Karpas-422 (cell line): ENCODE measurements around the gene SANBR. TPM values are rescaled to one million over a fixed set of nuclear protein-coding genes. Genes with fewer than 3 reads are reported as not detected.

ENCODE experiments used
- DNase-seq: peaks from one replicate; pipeline ENCODE4 v3.0.0-alpha.2; 2015
- H2AFZ ChIP-seq: fragments of 200-600 bp; sonication (generic); 2 replicates; pipeline ENCODE4 v1.6.1; 2014; ENCODE audit warnings: antibody characterized with exemption, low read length, mixed read lengths
- H3K27ac ChIP-seq: fragments of 200-600 bp; sonication (generic); 2 replicates; pipeline ENCODE4 v1.5.1; 2014; ENCODE audit warnings: mild to moderate bottlenecking, low read length, moderate library complexity
- H3K27me3 ChIP-seq: fragments of 200-600 bp; sonication (generic); 2 replicates; pipeline ENCODE4 v1.6.1; 2014; ENCODE audit warnings: low read length, mixed read lengths
- H3K36me3 ChIP-seq: fragments of 200-600 bp; sonication (generic); 2 replicates; pipeline ENCODE4 v1.6.1; 2014; ENCODE audit warnings: low read length, mixed read lengths; ENCODE audit not compliant: insufficient read depth
- H3K4me1 ChIP-seq: fragments of 200-600 bp; sonication (generic); 2 replicates; pipeline ENCODE4 v1.6.1; 2014; ENCODE audit warnings: mild to moderate bottlenecking, low read length, mixed read lengths
- H3K4me2 ChIP-seq: fragments of 200-600 bp; sonication (generic); 2 replicates; pipeline ENCODE4 v1.6.1; 2014; ENCODE audit warnings: low read length, low read depth, mild to moderate bottlenecking; ENCODE audit not compliant: poor library complexity, severe bottlenecking
- H3K4me3 ChIP-seq: fragments of 200-600 bp; sonication (generic); 2 replicates; pipeline ENCODE4 v1.5.1; 2014; ENCODE audit warnings: mild to moderate bottlenecking, antibody characterized with exemption, low read length, mixed read lengths
- H3K79me2 ChIP-seq: fragments of 200-600 bp; sonication (generic); 2 replicates; pipeline ENCODE4 v1.6.1; 2014; ENCODE audit warnings: mild to moderate bottlenecking, low read length, mixed read lengths
- H3K9ac ChIP-seq: fragments of 200-600 bp; sonication (generic); 2 replicates; pipeline ENCODE4 v1.6.0; 2014; ENCODE audit warnings: low read length
- H3K9me2 ChIP-seq: fragments of 200-600 bp; sonication (generic), shearing (Covaris generic); replicated peaks from 2 replicates; pipeline ENCODE4 v1.6.0; 2014; ENCODE audit warnings: mild to moderate bottlenecking, low read length, moderate library complexity; ENCODE audit not compliant: insufficient read depth
- H3K9me3 ChIP-seq: fragments of 300-700, 200-600 bp; sonication (generic); 2 replicates; pipeline ENCODE4 v1.6.1; 2014; ENCODE audit warnings: low read length, mixed read lengths
- H4K20me1 ChIP-seq: fragments of 200-600 bp; sonication (generic); 2 replicates; pipeline ENCODE4 v1.6.1; 2014; ENCODE audit warnings: mild to moderate bottlenecking, antibody characterized with exemption, low read length, low read depth; ENCODE audit not compliant: insufficient read depth
- total RNA-seq: library from RNA; depleted of rRNA; stranded (reverse); fragments of >200 nt; shearing (Covaris generic); gene quantifications from 2 replicates; pipeline ENCODE4 v1.2.3, GENCODE V29; 2014; ENCODE audit warnings: low replicate concordance; rRNA removed

Gene SANBR
- total RNA-seq, result 11.2 and 13.3 TPM in 2 replicates

- peaks cover 36% of the 10 kb centered on the region for H3K79me2 ChIP-seq
- H3K9ac ChIP-seq, result peak within 1 kb of the TSS; percentile 85
- H4K20me1 ChIP-seq, result no peaks in the 10 kb centered on the region
- H3K4me2 ChIP-seq, result peak within 1 kb of the TSS; percentile 89
- peak within 1 kb of the TSS; percentile 93 for H2AFZ ChIP-seq
- no peaks in the 10 kb centered on the region for H3K9me2 ChIP-seq
- peak within 1 kb of the TSS; percentile 19; the same call in 1 of the 2 replicates for H3K27ac ChIP-seq
- H3K27me3 ChIP-seq, result no peaks in the 10 kb centered on the region
- H3K4me1 ChIP-seq, result peaks cover 18% of the 10 kb centered on the region
- peak; percentile 97 for DNase-seq
- H3K4me3 ChIP-seq, result peak within 1 kb of the TSS; percentile 88
- H3K9me3 ChIP-seq, result no peaks in the 10 kb centered on the region
- H3K36me3 ChIP-seq, result peaks cover 8% of the 10 kb centered on the region
Measured at GRCh38 chr2:61065714-61066709, at the start of gene SANBR. Gene SANBR (plus strand): TSS chr2:61065871. CDS start chr2:61070351, 4,480 bp downstream.

- DNase-seq, result no peak
- Histone ChIP-seq H3K9me3 (peaks cover 3% of the 10 kb centered on the region; the same call in 1 of the 2 replicates), H4K20me1 (no peaks in the 10 kb centered on the region), H2AFZ (peak overlapping the region; percentile 96), H3K9me2 (no peaks in the 10 kb centered on the region), H3K27ac (peak overlapping the region; percentile 78), H3K4me3 (peak overlapping the region; percentile 87), H3K4me1 (peaks cover 33% of the 10 kb centered on the region), H3K27me3 (no peaks in the 10 kb centered on the region), H3K36me3 (peaks cover 11% of the 10 kb centered on the region), H3K9ac (peak overlapping the region; percentile 85), H3K79me2 (peaks cover 74% of the 10 kb centered on the region), H3K4me2 (peak overlapping the region; percentile 95)
Measured at GRCh38 chr2:61015976-61016375, 49.7 kb upstream of the SANBR start.

DNA sequence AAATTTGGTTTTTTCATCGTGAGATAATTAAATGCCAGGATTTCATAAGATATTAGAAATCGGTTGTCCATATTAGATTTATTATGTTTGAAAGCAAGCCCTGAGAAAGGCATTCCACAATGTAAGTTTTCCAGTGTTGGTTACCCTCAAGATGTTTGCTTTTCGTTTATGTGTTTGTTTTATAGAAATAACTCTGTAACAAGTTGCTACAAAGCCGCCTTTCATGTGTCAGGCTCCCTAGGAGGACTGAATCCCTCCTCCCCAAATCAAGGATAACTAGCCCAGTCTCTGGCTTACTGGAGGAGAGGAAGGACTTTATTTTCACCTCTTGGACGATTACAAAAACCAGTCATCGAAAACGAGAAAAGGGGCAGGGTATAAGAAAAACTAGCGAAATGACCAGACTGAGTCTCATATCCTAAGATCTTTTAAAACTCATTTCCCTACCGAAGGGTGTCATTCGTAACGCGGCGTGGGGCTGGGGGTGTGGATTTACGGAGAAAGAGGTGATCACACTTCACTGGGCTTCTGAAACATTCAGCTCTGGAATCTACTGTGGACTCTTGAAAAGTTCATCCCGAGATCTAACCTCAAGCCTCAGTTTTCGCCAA, 49.2 kb upstream of the SANBR start:
- peak overlapping the region; percentile 85 for H3K9ac ChIP-seq
- no peaks in the 10 kb centered on the region for H3K27me3 ChIP-seq
- DNase-seq, result peak; percentile 69
- peaks cover 17% of the 10 kb centered on the region for H3K36me3 ChIP-seq
- peaks cover 33% of the 10 kb centered on the region for H3K4me1 ChIP-seq
- peak overlapping the region; percentile 95 for H3K4me2 ChIP-seq
- peaks cover 76% of the 10 kb centered on the region for H3K79me2 ChIP-seq
- no peaks in the 10 kb centered on the region for H3K9me2 ChIP-seq
- peak overlapping the region; percentile 87 for H3K4me3 ChIP-seq
- H2AFZ ChIP-seq, result peak overlapping the region; percentile 96
- peaks cover 6% of the 10 kb centered on the region; the same call in 1 of the 2 replicates for H3K9me3 ChIP-seq
- peak overlapping the region; percentile 78 for H3K27ac ChIP-seq
- H4K20me1 ChIP-seq, result no peaks in the 10 kb centered on the region

DNA sequence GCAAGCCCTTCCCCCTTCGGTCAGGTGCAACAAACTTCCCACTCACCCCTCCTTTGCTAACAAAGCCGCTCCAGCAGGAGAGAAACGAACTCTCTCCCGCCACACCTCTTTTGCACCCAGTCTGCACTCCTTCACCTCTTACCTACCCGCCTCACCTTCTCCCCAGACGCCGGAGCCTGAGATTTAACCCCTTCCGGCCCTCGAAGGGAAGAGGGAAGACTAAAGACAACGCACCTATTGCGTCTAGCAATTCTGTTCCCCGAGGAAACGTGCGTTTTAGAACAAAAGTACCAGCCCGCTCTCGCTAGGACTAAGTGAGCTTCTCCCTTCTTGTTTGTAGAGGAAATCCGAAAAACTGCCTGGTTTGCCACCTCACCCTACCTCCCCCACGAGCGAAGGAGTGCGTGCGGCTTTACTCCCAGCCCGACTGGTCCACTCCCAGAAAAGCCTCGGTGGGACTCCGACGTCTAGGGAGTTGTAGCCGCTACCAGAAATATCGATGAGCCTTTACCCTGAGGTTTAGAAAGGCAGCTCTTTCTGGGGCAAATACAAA, 48.6 kb upstream of the SANBR start:
- H3K36me3 ChIP-seq, result peaks cover 18% of the 10 kb centered on the region
- H3K27ac ChIP-seq, result peak overlapping the region; percentile 78
- H3K27me3 ChIP-seq, result no peaks in the 10 kb centered on the region
- peaks cover 6% of the 10 kb centered on the region; the same call in 1 of the 2 replicates for H3K9me3 ChIP-seq
- DNase-seq, result peak; percentile 95
- H3K9me2 ChIP-seq, result no peaks in the 10 kb centered on the region
- peak overlapping the region; percentile 95 for H3K4me2 ChIP-seq
- H3K79me2 ChIP-seq, result peaks cover 82% of the 10 kb centered on the region
- no peaks in the 10 kb centered on the region for H4K20me1 ChIP-seq
- H2AFZ ChIP-seq, result peak overlapping the region; percentile 96
- peak overlapping the region; percentile 87 for H3K4me3 ChIP-seq
- peak overlapping the region; percentile 85 for H3K9ac ChIP-seq
- H3K4me1 ChIP-seq, result peaks cover 33% of the 10 kb centered on the region

- Histone ChIP-seq H3K4me1 (peaks cover 30% of the 10 kb centered on the region), H3K9ac (peak within 1 kb of the TSS; percentile 85), H3K4me3 (peak within 1 kb of the TSS; percentile 87), H3K9me2 (no peaks in the 10 kb centered on the region), H4K20me1 (no peaks in the 10 kb centered on the region), H3K27ac (peak within 1 kb of the TSS; percentile 78), H3K27me3 (no peaks in the 10 kb centered on the region), H3K9me3 (peaks cover 11% of the 10 kb centered on the region; the same call in 1 of the 2 replicates), H2AFZ (peak within 1 kb of the TSS; percentile 96), H3K36me3 (peaks cover 24% of the 10 kb centered on the region), H3K79me2 (peaks cover 89% of the 10 kb centered on the region), H3K4me2 (peak within 1 kb of the TSS; percentile 95)
- peak; percentile 92 for DNase-seq
Measured at GRCh38 chr2:61017556-61018317, 47.9 kb upstream of the SANBR start, which contains the start of the genes PEX13 and PUS10. Gene PEX13 (plus strand): TSS chr2:61017720. CDS start chr2:61017760, 40 bp downstream. Gene PUS10 (minus strand): TSS chr2:61018255. CDS start chr2:61011890, 6,365 bp downstream.

- H3K36me3 ChIP-seq, result peaks cover 29% of the 10 kb centered on the region
- H3K79me2 ChIP-seq, result peaks cover 92% of the 10 kb centered on the region
- H3K27me3 ChIP-seq, result no peaks in the 10 kb centered on the region
- H3K4me1 ChIP-seq, result peaks cover 30% of the 10 kb centered on the region
- peak overlapping the region; percentile 87 for H3K4me3 ChIP-seq
- peak overlapping the region; percentile 95 for H3K4me2 ChIP-seq
- H3K9me3 ChIP-seq, result peaks cover 11% of the 10 kb centered on the region; the same call in 1 of the 2 replicates
- DNase-seq, result no peak
- H2AFZ ChIP-seq, result peak overlapping the region; percentile 96; the same call in 1 of the 2 replicates
- no peaks in the 10 kb centered on the region for H3K9me2 ChIP-seq
- peak overlapping the region; percentile 78 for H3K27ac ChIP-seq
- H4K20me1 ChIP-seq, result no peaks in the 10 kb centered on the region
- peak overlapping the region; percentile 85 for H3K9ac ChIP-seq
Measured at GRCh38 chr2:61018318-61018755, 47.3 kb upstream of the SANBR start.

DNA sequence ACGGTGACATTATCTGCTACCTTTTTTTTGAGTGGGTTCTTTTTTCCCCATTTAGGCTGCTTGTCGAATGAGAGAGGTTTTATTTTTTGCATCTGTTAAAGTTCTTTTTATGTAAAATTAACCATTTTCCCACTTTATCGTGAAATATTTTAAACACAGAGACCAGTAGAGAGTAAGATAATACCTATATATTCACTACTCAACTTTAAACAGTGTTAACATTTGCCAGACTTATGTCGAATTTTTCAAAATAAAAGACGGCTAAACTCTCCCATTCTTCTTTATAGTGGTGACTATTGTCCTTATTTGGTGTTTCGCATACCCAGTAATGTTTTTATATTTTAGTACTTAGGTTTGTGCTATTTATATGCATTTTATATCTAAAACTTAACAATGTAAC, 46.9 kb upstream of the SANBR start:
- DNase-seq, result no peak
- peaks cover 93% of the 10 kb centered on the region for H3K79me2 ChIP-seq
- H3K4me1 ChIP-seq, result peaks cover 30% of the 10 kb centered on the region
- peak overlapping the region; percentile 95 for H3K4me2 ChIP-seq
- no peak overlapping the region for H2AFZ ChIP-seq
- H3K4me3 ChIP-seq, result peak overlapping the region; percentile 87
- H3K27ac ChIP-seq, result peak overlapping the region; percentile 78
- H3K9ac ChIP-seq, result peak overlapping the region; percentile 85
- no peaks in the 10 kb centered on the region for H4K20me1 ChIP-seq
- H3K27me3 ChIP-seq, result no peaks in the 10 kb centered on the region
- peaks cover 11% of the 10 kb centered on the region; the same call in 1 of the 2 replicates for H3K9me3 ChIP-seq
- H3K36me3 ChIP-seq, result peaks cover 29% of the 10 kb centered on the region
- no peaks in the 10 kb centered on the region for H3K9me2 ChIP-seq
